Heart left ventricle (tissue), 16 donors: Measurements from ENCODE around the gene IGF2R. TPM values are rescaled to one million over a fixed set of nuclear protein-coding genes. Genes with fewer than 3 reads are reported as not detected.
"Not testable (repeated sequence)": the region's sequence is repeated elsewhere in the genome, so short reads cannot be mapped to it uniquely, and the experiment has no call there.

ENCODE experiments used
- ATAC-seq, 4 donors: fragments of 200-7000 bp; cut with Tn5 transposase; one replicate each; pipeline ENCODE4 v1.9.1; 2020 to 2022; ENCODE audit warnings: moderate library complexity in 4 of 4, mild to moderate bottlenecking in 3 of 4, moderate number of reproducible peaks in 1 of 4
- DNase-seq, 5 donors: peaks; one replicate each; pipeline ENCODE4 v3.0.0-alpha.2; 2020
- H3K27ac ChIP-seq, 12 donors: fragments of 200-600 bp; sonication (generic) in 4 of 12; one replicate each; pipeline versions ENCODE4 v1.5.0 to v1.8.0; 2016 to 2022; ENCODE audit warnings: mild to moderate bottlenecking in 2 of 12
- H3K27me3 ChIP-seq, 9 donors: fragments of 200-600 bp; sonication (generic) in 2 of 9; one replicate each; pipeline versions ENCODE4 v1.5.1 to v1.8.0; 2016 to 2022; ENCODE audit warnings: mild to moderate bottlenecking in 3 of 9
- H3K36me3 ChIP-seq, 9 donors: fragments of 200-600 bp; sonication (generic) in 2 of 9; one replicate each; pipeline versions ENCODE4 v1.5.0 to v1.8.0; 2018 to 2022; ENCODE audit warnings: mild to moderate bottlenecking in 2 of 9
- H3K4me1 ChIP-seq, 12 donors: fragments of 200-600 bp; sonication (generic) in 4 of 12; one replicate each; pipeline versions ENCODE4 v1.5.0 to v1.8.0; 2016 to 2022; ENCODE audit warnings: mild to moderate bottlenecking in 3 of 12
- H3K4me3 ChIP-seq, 12 donors: fragments of 200-600 bp; sonication (generic) in 4 of 12; one replicate each; pipeline versions ENCODE4 v1.5.0 to v1.8.0; 2017 to 2022; ENCODE audit warnings: mild to moderate bottlenecking in 9 of 12, moderate library complexity in 4 of 12
- H3K9me3 ChIP-seq, 12 donors: fragments of 200-600 bp; sonication (generic) in 4 of 12; one replicate each; pipeline versions ENCODE4 v1.5.0 to v1.8.0; 2016 to 2022; ENCODE audit warnings: mild to moderate bottlenecking in 1 of 12
- CTCF ChIP-seq, 12 donors: fragments of 200-600 bp; sonication (generic) in 4 of 12; IDR thresholded peaks; one replicate each; pipeline versions ENCODE4 v1.5.0 to v1.8.0; 2018 to 2022; ENCODE audit warnings: antibody characterized with exemption in 12 of 12, mild to moderate bottlenecking in 5 of 12
- POLR2A ChIP-seq, 2 donors: fragments of 450-650 bp; IDR thresholded peaks; one replicate each; pipeline ENCODE4 v1.6.1; 2017; ENCODE audit warnings: antibody characterized with exemption in 2 of 2, mild to moderate bottlenecking in 2 of 2, moderate library complexity in 2 of 2
- WGBS, 4 donors: extraction: QIAGEN DNeasy Blood & Tissue Kit in 2 of 4; methylation state at CpG; one replicate each; pipeline versions ENCODE4 v1.1.5 to v1.1.7; 2013 to 2018; 5-methylcytosine and 5-hydroxymethylcytosine counted together
- intact Hi-C, 10 donors: fragments of 100-400 bp; cut with DNase I; formaldehyde crosslinking; loops; one replicate each; pipeline versions ENCODE4 v1.11.1 to v1.14.2; 2022
- polyA plus RNA-seq, 2 donors: library from polyadenylated mRNA; stranded (reverse); fragments of 200-250 nt; gene quantifications; one replicate each; pipeline ENCODE4 v1.2.3, GENCODE V29; 2013
- total RNA-seq, 9 donors: library from RNA; depleted of rRNA in 2 of 9; stranded (reverse); fragments of >200 nt in 2 of 9; fragmentation: NEBNext Ultra II Directional in 3 of 9; extraction: Animal tissue kit (Norgen Biotek cat#: 25700) in 3 of 9; gene quantifications; one replicate each; pipeline versions ENCODE4 v1.1.0 to v1.2.4, GENCODE V29; 2016 to 2023
- donor health status: ischemic (EF 13 %, LVEDD 7.1; RV severe dilation, severe dysfunction).
- donor health status: healthy with polysubstance abuse.
- donor health status: DM: no; HTN: yes; CAD: no.
- donor health status: DM: no; HTN: no; CAD: no.
- donor health status: ischemic (EF 25% LVEDD 6.9; RV normal size, moderate dysfunction).
- donor health status: ischemic (EF 25% LVEDD 5.7; RV mildly dilated, moderate dysfunction).
- donor health status: healthy.
- donor health status: DM: yes; HTN: yes; CAD: no.
- donor health status: ischemic (EF 35%, LVEDD 5.7; RV mildly dilated, moderate dysfunction).
- donor health status: nonischemic (EF 11% LVEDD 7.7; RV severe dilation, severe dysfunction).
- donor health status: DM: yes; HTN: yes; CAD: no.
- donor health status: PGD.
- donor health status: ischemic (EF 29% LVEDD 5.4; RV normal size, mild dysfunction).
- donor health status: nonischemic (EF 23%, LVEDD 6.1; RV moderate dilation, normal function).

The IGF2R gene
- total and polyA plus RNA-seq, 11 donors, result 15.4 to 111 (median 68.5) TPM

GRCh38 chr6:160124007-160124406 lies 155.1 kb downstream of the IGF2R start:
- Histone ChIP-seq H3K27ac (no peak overlapping the region), H3K9me3 (no peaks in the 10 kb centered on the region), H3K27me3 (no peaks in the 10 kb centered on the region), H3K4me1 (no peaks in the 10 kb centered on the region), H3K4me3 (no peak overlapping the region), H3K36me3 (peaks cover 0 to 3% (median 0%) of the 10 kb centered on the region in 9 donors)
- intact Hi-C loops, result no loop called here
- no peak for DNase-seq
- WGBS, 4 donors, result 89 to 97% (median 95%) methylated on average over 2 of the region's 2 CpGs
- TF ChIP-seq CTCF (IDR thresholded peaks at IDR 0.05) (no peak), POLR2A (IDR thresholded peaks at IDR 0.05) (no peak)
- no peak for ATAC-seq

- Histone ChIP-seq H3K9me3 (no peaks in the 10 kb centered on the region), H3K27ac (no peak overlapping the region), H3K4me3 (no peak overlapping the region), H3K4me1 (no peaks in the 10 kb centered on the region), H3K36me3 (peaks cover 0 to 3% (median 0%) of the 10 kb centered on the region in 9 donors), H3K27me3 (no peaks in the 10 kb centered on the region)
- TF ChIP-seq POLR2A (IDR thresholded peaks at IDR 0.05) (no peak), CTCF (IDR thresholded peaks at IDR 0.05) (no peak)
- ATAC-seq (no peak), DNase-seq (no peak)
- 91 to 96% (median 94%) methylated on average over 5 of the region's 5 CpGs for WGBS, 4 donors
- intact Hi-C loops, result no loop called here
Observed at GRCh38 chr6:160124605-160125004, 155.7 kb downstream of the IGF2R start.

- H3K9me3 ChIP-seq, H3K27ac ChIP-seq, ATAC-seq, H3K4me3 ChIP-seq, H3K4me1 ChIP-seq, DNase-seq, H3K36me3 ChIP-seq, intact Hi-C loops, H3K27me3 ChIP-seq: not testable (repeated sequence)
- 89 to 94% (median 90%) methylated on average over 5 of the region's 5 CpGs for WGBS, 4 donors
Observed at GRCh38 chr6:160125105-160125504, 156.2 kb downstream of the IGF2R start.

GRCh38 chr6:160127270-160128124 lies 158.6 kb downstream of the IGF2R start:
- Histone ChIP-seq H3K9me3 (no peaks in the 10 kb centered on the region), H3K27ac (no peak overlapping the region), H3K4me1 (no peaks in the 10 kb centered on the region), H3K27me3 (no peaks in the 10 kb centered on the region), H3K36me3 (no peaks in the 10 kb centered on the region), H3K4me3 (no peak overlapping the region)
- no peak for TF ChIP-seq POLR2A (IDR thresholded peaks at IDR 0.05)
- TF ChIP-seq CTCF (IDR thresholded peaks at IDR 0.05), result no peak
- DNase-seq (no peak), ATAC-seq (no peak)
- intact Hi-C loops, result no loop called here
- WGBS, 4 donors, result 89 to 95% (median 92%) methylated on average over 16 of the region's 16 CpGs
